ENCODE data around the gene RGCC.
A peak's percentile ranks its signal among the peaks of the same experiment; 100 is the strongest.
"Not testable (repeated sequence)": the region's sequence is repeated elsewhere in the genome, so short reads cannot be mapped to it uniquely, and the experiment has no call there.

Gene RGCC, protein sequence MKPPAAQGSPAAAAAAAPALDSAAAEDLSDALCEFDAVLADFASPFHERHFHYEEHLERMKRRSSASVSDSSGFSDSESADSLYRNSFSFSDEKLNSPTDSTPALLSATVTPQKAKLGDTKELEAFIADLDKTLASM

DNA sequence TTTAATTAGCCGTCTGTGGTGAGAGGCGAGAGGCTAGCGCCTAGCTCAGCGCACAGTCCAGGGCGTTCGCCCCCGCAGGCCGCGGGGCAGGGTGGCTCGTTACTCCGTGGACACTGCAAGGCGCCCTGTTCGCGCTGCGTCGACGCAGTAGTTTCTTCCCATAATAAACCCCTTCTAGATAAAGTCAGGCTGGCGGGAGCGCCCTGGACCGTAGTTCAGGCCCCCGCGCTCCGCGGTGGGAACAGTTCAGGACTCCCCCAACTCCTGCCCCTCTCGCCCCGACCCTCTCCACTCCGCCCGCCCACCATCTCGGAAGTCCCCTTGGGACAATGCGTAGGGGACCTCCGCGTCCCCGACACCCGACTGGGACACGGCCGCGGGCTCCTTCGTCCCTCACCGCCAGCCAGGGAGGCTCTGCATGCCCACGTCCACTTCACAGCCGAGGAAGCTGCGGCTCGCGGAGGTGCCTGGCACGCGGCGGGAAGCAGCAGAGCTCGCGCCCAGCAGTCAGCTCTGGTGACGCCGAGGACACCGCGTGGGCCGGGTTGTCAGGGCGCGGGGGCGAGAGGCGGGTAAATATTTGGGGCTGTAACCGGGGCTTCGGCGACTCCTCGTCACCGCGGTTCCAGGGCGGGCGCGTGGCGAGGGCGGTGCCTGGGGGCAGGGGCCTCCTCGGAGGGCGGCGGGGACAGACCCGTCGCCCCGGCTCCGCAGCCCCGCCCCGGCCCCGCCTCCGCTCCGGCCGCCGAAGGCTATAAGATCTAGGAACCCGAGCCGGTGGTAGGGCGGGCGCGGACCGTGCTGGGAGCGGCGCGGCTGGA, at the start of gene RGCC:
Gene RGCC (plus strand): TSS at position 783 of the 821 bp plus-strand sequence. CDS start 158 bp downstream, outside the sequence.
- DNase-seq = peak; percentile 94

DNA sequence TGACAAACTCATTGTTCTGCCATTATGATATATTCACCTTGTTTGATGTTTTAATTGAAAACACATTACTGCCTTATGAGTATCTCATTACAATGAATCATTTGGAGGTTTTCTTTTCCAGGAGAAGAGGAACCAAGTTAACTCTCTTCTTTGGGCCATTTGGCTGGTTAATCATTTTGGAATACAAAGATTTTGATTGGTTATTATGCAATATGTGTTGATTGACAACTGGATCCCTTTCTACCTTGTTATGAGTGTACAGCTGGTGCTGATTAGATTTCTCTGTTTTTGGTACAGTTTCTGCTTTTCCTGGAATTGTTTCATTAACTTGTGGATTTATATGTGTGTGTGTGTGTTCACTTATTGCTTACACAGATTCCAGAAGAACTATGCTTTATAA, 49.2 kb upstream of the RGCC start:
- DNase-seq = no peak

DNA sequence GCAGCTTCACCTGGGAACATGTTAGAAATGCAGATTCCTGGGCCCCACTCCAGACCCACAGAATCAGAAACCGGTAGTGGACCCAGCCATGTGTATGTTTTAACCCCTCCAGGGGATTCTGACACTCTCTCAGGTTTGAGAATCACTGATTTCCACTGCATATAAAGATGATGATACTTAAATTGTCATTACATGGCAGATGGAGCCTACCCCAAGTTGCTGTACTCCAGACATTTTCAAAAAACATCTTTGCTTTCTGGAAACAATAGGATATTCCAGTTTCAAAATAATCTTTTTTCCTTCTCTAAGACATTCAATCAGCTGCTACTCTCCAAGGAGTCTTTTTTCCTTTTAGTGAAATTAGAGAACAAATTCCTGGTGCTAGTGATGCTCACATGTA, 48.6 kb upstream of the RGCC start:
- no peak for DNase-seq

DNA sequence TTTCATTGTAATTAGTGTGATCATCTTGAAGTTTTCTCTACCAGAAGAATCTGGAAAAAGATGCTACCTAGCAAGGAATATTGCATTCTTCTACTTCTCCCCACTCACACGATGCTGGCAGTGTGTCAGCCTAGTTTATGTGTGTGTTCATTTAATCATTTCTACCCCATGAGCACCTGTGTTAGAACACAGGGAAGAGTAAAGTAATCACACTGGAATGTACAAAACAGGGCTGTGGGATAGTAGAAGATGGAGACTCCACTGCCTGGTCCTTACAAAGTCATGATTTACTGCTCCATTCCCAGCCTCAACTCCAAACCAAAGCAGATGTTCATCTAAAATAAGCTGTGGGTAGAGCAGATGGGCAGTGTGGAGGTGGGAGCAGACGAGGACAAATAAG, 47.7 kb upstream of the RGCC start:
- no peak for DNase-seq

DNA sequence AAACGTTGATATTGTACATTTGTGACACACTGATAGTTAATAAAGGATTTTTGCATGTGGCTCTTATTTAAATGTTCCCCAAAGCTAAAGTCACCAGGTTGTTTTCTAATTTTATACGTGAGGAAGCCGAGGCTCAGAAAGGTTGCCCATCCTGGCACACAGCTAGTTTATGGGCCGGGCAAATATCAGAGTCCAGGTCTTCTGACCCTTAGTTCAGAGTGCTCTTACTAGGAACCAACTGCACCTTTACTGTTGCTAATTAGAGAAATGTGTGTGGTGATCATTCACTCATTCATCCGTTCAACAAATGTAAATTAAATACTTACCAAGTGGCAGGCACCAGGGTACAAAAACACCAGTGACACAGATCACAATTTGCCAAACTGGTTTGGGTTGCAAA, 46.3 kb upstream of the RGCC start:
- no peak for DNase-seq

DNA sequence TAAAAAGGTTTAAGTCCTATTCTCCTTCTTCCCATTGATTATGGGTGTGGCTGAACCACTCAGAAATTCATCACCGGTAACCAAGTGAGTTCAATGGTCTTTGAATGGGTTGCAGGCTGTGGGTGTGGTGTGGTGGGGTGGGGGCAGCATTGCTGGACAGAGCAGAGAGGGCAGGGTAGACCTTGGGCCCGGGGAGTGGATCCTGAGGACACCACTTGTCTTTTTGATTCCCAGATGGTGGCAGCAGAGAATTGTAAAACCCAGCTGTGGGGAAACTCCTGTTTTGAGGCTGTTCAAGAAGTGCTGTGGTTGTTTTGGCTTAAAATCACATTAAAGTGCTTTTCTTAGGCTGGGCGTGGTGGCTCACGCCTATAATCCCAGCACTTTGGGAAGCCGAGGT, 45.8 kb upstream of the RGCC start:
- no peak for DNase-seq

DNA sequence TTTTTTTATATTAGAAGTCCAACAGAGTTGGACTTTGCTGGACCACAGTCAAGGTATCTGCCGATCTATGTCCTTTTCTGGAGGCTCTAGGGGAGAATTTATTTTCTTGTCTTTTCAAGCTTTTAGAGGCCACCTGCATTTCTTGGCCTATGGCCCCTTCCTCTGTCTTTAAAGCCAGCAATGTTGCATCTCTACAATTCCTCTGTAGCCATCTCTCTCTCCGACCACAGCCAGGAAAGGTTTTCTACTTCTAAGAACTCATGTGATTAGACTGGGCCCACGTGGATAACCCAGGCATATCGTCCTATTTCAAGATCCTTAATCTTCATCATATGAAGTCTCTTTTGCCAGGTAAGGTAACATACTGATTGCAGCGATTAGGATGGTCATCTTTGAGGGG, 43.5 kb upstream of the RGCC start:
- no peak for DNase-seq

DNA sequence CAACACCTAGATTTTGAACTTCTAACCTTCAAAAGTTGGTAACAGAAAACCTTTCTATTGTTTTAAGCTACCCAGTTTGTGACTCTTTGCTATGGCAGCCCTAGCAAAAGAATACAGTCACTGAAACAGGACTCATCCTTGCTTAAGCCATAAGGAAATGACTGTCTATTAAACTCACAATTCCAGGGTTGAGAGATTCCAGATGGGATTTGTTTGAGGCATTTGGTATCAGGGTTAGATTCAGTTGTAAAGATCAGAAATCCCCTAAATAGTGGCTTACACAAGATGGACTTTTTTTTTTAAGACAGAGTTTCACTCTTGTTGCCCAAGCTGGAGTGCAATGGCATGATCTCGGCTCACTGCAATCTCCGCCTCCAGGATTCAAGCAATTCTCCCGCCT, 41.1 kb upstream of the RGCC start:
- DNase-seq = no peak

DNA sequence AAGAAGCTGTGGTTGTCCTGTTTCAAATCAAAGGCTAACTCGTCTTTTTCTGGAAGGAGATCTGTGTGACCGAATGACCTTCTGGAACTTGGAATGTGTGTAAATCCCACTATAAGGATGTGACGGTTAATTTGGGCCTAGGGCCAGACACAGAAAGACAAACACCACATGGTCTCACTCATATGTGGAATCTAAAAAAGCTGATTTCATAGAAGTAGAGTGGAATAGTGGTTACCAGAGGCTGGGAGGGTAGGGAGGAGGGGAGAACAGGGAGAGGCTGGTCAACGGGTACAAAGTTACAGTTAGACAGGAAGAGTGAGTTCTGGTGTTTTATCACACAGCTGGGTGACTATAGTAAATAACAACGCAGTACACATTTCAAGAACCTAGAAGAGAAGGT, 39.3 kb upstream of the RGCC start:
- no peak for DNase-seq

DNA sequence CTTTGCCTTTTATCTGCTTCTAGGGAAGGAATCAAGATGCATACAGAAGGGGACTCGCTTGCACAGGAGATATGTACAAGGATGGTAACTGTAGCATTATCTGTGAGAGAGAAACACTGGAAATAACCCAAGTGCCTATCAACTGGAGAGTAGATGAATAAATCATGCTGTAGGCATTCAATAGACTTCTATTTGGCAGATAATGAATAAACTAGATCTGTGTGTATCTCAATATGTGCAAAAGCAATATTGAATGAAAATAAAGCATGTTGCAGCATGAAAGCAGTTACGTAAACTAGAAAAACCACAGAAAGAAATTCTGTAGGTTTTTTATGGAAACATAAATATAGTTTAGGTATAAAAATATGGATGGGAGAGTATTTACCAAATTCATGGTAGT, 38.6 kb upstream of the RGCC start:
- DNase-seq = no peak

DNA sequence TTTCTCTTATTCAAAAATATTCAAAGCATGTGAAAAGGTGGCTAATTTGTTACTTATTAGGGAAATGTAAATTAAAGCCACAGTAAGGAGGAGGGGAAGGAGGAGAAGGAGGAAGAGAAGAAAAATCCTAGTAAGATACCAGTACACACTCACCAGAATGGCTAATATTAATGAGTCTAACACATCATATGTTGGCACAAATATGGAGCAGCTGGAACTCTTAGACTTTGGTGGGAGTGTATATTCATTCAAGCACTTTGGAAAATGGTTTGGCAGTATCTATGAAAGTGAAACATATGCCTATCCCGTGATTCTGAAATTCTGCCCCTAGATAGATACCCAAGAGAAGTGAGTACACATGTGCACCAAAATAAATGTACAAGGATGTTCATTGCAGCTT, 38.1 kb upstream of the RGCC start:
- no peak for DNase-seq

DNA sequence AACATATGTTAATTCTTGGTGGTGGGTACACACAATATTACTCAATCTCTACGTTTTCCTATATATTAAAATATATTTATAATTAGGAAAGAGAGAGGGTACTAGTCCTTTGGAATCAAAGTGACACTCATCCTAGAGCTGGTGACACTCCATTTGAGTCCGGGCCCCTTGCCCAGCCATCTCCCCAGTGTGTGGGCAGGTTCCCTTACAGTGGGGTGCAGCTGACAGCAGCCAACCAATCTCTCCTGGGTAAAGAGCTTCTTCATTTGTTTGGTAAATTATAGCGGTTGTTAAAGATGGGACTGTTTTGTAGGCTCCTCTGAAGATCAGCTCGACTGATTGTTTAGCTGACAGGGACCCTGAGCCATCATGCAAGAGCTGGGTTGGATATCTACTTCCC, 37.2 kb upstream of the RGCC start:
- DNase-seq = no peak

DNA sequence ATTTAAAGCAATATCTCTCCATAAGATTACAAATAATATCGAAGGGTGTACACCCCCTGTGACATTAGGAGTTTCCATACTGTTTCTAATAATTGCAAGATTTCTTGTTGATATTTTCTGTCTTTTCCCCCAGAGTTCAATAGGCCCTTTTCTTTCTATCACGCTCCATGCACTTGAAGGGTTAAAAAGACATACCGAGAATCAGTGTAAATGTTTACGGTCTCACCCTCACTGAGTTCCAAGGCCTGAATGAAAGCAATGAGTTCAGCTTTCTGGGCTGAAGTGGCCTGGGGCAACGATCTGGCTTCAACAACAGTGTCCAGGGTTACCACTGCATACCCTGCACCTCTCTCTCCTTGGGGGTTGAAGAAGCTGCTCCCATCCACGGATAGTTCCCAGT, 36.0 kb upstream of the RGCC start:
- DNase-seq = not testable (repeated sequence)

DNA sequence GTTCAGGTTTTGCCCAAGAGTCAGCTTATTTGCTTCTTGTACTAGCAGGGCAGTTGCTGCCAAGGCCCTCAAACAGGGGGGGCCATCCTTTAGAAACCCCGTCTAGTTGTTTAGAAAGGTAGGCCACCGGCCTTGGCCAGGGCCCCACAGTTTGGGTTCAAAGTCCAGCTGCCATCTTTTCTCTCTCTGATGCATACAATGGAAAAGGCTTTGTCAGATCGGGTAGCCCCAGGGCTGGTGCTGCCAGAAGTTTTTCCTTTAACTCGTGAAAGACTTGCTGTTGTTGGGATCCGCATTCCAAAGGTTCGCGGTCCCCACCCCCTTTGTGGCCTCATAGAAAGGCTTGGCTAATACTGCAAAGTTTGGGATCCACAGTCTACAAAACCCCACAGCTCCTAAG, 35.4 kb upstream of the RGCC start:
- DNase-seq = not testable (repeated sequence)

DNA sequence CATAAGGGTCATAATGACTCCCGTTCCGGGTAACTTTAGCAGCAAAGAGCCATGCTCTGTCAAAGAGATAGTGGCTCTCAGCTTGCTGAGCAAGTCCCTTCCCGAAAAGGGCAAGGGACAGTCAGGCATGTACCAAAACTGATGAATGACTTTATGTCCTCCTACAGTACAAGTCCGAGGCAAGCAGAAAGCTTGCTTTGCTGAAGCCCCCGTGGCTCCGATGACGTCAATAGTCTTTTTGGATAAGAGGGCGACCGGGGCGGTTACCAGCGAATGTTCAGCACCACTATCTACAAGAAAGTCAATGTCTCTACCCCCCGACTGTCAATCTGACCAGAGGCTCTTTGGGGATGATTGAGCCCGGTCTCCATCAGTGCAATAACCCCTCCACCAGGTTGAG, 34.1 kb upstream of the RGCC start:
- not testable (repeated sequence) for DNase-seq

DNA sequence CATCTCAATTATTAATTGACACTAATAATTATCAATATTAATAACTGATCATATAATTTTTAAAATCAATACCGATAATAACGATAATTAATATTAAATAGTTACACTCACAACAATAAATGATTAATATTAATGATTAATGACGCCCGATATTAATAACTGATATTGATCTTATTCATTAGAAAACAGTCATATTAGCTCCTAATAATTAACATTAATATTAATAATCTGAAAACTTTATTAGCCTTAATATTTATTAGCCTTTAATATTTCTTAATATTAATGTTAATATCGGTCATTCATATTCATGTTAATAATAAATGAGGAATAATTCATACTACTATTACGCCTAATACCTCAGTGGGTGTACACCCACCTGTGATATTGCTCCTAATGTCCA, 32.7 kb upstream of the RGCC start:
- not testable (repeated sequence) for DNase-seq

DNA sequence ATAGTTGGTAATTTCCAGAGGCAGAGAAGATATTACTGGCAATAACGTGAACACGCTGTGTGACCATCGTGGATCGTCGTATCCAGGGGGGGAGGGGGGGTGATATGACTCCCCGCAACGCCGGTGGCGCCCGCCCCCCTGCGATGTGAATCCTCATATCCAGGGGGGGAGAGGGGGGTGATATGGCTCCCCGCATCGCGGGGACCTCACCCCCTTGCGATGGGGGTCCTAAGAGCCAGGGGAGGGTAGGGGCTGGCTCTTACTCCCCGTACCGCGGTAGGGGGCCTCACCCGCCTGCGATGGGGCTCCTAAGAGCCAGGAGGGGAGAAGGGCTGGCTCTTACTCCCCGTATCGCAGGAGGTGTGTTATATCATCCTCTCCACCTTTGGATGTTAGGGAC, 31.3 kb upstream of the RGCC start:
- no peak for DNase-seq

DNA sequence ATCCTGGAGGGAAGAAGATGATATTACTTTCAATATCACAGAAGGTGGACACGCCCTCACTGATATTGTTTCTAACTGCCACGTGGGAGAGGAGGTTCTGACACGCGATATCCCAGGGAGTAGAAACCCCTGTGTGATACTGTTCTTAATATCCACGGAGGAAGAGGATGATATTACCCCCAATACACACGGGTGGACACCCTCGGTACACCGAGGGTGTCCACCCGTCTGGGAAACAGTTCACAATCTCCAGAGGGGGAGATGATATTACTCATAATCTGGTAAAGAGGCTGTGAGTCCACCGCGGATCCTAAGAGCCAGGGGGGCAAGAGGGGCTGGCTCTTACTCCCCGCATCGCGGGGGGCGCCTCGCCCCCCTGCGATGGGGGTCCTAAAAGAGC, 29.7 kb upstream of the RGCC start:
- DNase-seq = no peak

DNA sequence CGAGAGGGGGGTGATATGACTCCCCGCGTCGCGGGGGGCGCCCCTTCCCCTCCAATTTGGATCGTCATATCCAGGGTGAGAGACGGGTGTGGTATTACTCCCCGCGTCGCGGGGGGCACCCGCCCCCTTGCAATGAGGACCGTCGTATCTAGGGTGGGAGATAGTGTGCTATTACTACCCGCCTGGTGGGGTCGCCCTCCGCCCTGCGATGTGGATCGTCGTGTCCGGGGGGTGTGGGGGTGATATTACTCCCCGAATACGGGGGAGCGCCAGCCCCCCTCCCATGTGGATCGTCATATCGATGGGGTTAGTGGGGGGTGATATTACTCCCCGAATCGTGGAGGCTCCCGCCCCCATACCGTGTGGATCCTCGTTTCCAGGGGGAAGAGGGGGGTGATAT, 29.2 kb upstream of the RGCC start:
- DNase-seq = peak; percentile 35

DNA sequence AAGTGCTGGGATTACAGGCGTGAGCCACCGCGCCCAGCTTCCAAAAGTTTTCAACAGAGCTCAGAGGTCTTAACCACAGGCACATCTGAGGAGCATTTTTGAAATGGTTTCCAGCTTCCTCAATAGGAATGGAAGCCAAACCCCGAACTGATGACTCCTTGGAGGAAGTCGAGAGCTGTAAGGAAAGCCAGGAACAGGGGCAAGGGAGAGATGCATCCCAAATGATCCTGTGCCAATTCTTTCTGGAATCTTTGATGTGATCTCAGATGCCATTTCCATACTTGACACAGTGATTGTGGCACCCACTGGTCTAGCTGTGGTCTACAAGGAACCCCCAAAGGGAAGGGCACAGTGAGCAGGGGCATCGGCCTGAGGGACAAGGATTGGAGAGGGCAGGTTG, 23.3 kb upstream of the RGCC start:
- not testable (repeated sequence) for DNase-seq

DNA sequence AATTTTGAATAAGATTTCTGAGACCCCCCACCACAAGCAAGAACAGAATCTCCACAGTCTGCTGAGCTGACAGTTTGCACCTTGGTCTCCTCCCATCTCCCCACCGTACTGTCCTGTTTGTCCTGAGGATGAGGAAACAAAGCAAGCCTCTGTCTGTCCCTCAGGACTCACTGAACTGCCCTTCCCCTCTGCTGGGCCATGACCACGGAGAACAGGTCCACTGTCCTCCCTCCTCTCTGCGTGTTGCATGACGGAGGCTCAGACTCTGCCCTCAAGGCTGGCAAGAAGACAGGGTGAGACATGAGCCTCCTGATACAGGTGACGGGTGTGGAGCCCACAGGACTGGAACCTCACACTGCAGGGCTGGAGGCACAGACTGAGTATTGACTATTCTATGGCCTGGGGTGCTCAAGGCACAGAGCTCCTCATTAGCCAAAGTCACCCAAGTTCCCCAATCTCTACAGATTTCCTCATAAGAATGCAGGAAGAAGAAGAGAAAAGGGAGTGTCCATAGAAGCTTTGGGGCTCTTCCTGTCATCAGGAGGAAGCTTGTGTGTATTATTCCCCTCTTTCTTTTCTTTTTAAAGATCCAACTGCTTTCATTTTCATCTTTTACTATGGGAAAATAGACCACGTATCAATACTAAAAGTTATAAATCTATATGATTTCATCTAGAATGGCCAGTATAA, 22.4 kb upstream of the RGCC start:
- no peak for DNase-seq

DNA sequence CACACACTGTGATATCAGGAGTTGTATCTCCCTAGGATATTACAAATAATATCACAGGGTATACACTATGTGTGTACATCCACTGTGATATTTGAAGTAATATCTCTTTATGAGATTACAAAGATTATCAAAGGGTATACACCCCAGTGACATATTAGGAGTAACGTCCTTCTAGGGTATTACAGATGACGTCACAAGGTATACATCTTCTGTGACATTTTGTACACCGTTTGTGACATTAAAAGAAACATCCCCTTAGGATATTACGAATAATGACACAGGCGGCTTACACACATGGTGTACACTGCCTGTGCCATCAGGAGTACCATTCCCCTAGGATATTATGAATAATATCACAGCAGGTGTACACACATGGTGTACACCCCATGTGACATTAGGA, 13.4 kb upstream of the RGCC start:
- DNase-seq = no peak

DNA sequence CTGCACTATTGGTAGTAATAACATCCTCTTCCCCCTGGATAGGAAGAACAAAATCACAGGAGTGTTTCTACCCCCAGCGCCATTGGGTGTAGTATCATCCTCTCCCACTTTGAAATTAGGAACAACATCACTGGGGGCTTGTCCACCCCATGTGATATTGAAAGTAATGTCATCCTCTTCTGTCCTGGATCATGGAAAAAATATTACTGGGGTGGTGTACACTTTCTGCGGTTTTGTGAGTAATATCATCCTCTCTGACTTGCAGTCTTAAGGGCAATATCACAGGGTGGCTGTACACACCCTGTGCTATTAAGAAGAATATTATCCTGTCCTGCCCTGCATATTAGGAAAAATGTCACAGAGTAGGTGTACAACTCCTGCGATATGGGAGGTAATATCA, 4.9 kb upstream of the RGCC start:
- DNase-seq = no peak

DNA sequence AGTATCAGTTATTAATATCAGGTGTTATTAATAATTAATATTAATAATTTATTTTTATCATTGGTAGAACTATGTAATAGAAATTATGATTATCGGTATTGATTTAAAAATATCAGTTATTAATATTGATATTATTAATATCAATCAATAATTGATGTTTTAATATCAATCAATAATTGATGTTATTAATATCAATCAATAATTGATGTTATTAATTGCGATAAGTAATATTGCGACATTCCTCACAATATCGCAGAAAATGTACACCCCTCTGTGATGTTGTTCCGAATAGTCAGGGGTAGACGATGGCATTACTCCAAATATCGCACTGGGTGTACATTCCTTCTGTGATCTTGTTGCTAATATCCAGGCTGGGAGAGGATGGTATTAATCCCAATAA, 3.7 kb upstream of the RGCC start:
- DNase-seq = no peak

All from stimulated activated CD4-positive, alpha-beta T cell treated with anti-CD3 and anti-CD28 coated beads, Interleukin-1b, Interleukin-23, amount 100 ng/mL, for 48 hours (primary cell).